SH-SY5Y (cell line): ENCODE results near the gene EIF4G1.

Source experiments
- GATA2 ChIP-seq: IDR thresholded peaks from 2 replicates; pipeline ENCODE4 v1.6.1; 2011; ENCODE audit warnings: mild to moderate bottlenecking, low read depth, low read length
- GATA3 ChIP-seq: IDR thresholded peaks from 2 replicates; pipeline ENCODE4 v1.6.1; 2011; ENCODE audit warnings: low read depth, mild to moderate bottlenecking, low read length, moderate library complexity

The EIF4G1 gene

GRCh38 chr3:184375747-184376461 lies 61.5 kb downstream of the EIF4G1 start:
- no peak for TF ChIP-seq GATA2
- TF ChIP-seq GATA3: no peak

GRCh38 chr3:184377374-184377773 lies 63.0 kb downstream of the EIF4G1 start:
- TF ChIP-seq GATA3 (no peak), GATA2 (no peak)

- TF ChIP-seq GATA2 (no peak), GATA3 (no peak)
These were observed 63.6 kb downstream of the EIF4G1 start, which contains the start of gene THPO for GRCh38 chr3:184377882-184378445. Gene THPO, minus strand, starts transcription at chr3:184378207. Its CDS starts 1,948 bp downstream, at chr3:184376259.

- TF ChIP-seq GATA3: no peak
- TF ChIP-seq GATA2: no peak
These were observed 64.4 kb downstream of the EIF4G1 start for GRCh38 chr3:184378651-184379357.

- no peak for TF ChIP-seq GATA2
- TF ChIP-seq GATA3: no peak
These were observed 65.2 kb downstream of the EIF4G1 start, which contains the start of gene CHRD for GRCh38 chr3:184379358-184380184. Gene CHRD, plus strand, starts transcription at chr3:184380054. Its CDS starts 265 bp downstream, at chr3:184380319.

- TF ChIP-seq GATA3 (no peak), GATA2 (no peak)
These were observed 65.8 kb downstream of the EIF4G1 start for GRCh38 chr3:184380185-184380626.

- TF ChIP-seq GATA2: no peak
- no peak for TF ChIP-seq GATA3
These were observed 66.3 kb downstream of the EIF4G1 start for GRCh38 chr3:184380627-184381260.

- TF ChIP-seq GATA2: no peak
These were observed 67.1 kb downstream of the EIF4G1 start for GRCh38 chr3:184381261-184382224.

- TF ChIP-seq GATA3 (no peak), GATA2 (no peak)
These were observed 68.1 kb downstream of the EIF4G1 start for GRCh38 chr3:184382326-184383032.

- TF ChIP-seq GATA2: no peak
These were observed 68.8 kb downstream of the EIF4G1 start for GRCh38 chr3:184383033-184383740.

- TF ChIP-seq GATA2 (no peak), GATA3 (no peak)
These were observed 69.9 kb downstream of the EIF4G1 start for GRCh38 chr3:184384342-184384741.
